GM12878 (cell line): Measurements from ENCODE around the gene OAF. TPM values are rescaled to one million over a fixed set of nuclear protein-coding genes. Genes with fewer than 3 reads are reported as not detected.

Source experiments
- ATAC-seq: fragments of 200-7000 bp; cut with Tn5 transposase; 3 replicates; pipeline ENCODE4 v1.9.1; 2020; ENCODE audit warnings: mild to moderate bottlenecking, moderate library complexity
- BruUV-seq: library from RNA; stranded (reverse); fragments of 400-500 nt; replicated peaks from 2 replicates; lab custom pipeline; 2021; lab: Mats Ljungman, UMichigan
- CTCF ChIA-PET: fragments of 300-600 bp; sonication (Branson Sonifier 250); formaldehyde crosslinking; extraction: SDS; loops from one replicate; lab custom pipeline; 2021; ENCODE audit warnings: inconsistent platforms; lab: Yijun Ruan, JAX
- POLR2A ChIA-PET: fragments of 350-600 bp; formaldehyde crosslinking; extraction: SDS; loops from one replicate; lab custom pipeline; 2021; ENCODE audit warnings: inconsistent platforms; lab: Charles Lee
- RAD21 ChIA-PET: fragments of 300-600 bp; sonication (Branson Sonifier 250); formaldehyde crosslinking; loops from one replicate; lab custom pipeline; 2023; ENCODE audit warnings: antibody characterized with exemption; ENCODE audit not compliant: unreplicated experiment; lab: Charles Lee
- SMC1A ChIA-PET: fragments of 300-600 bp; sonication (Branson Sonifier 250); formaldehyde crosslinking; loops from one replicate; lab custom pipeline; 2023; ENCODE audit not compliant: unreplicated experiment, uncharacterized antibody; lab: Charles Lee
- DNase-seq: peaks from one replicate; pipeline ENCODE4 v3.0.0-alpha.2; 2011; ENCODE audit warnings: low read depth, low spot score
- FAIRE-seq: peaks from 3 replicates; lab custom pipeline; 2011; peaks lifted over from hg19 to GRCh38; lab: Jason Lieb, UNC
- H2AFZ ChIP-seq: 2 replicates; pipeline ENCODE4 v1.6.0; 2011; ENCODE audit warnings: low read depth, low read length, control low read depth; ENCODE audit not compliant: control insufficient read depth
- H3K27ac ChIP-seq: 2 replicates; pipeline ENCODE4 v1.5.1; 2011; ENCODE audit warnings: control low read depth; ENCODE audit not compliant: control insufficient read depth, insufficient read depth
- H3K27me3 ChIP-seq, 2 experiments: replicated peaks in 1 of 2; 2 replicates each; pipeline versions ENCODE4 v1.6.0 to v1.6.1; 2011; ENCODE audit warnings: low read length in 1 of 2; ENCODE audit not compliant: control insufficient read depth in 2 of 2, insufficient read depth in 2 of 2
- H3K36me3 ChIP-seq, 2 experiments: 2 replicates each; pipeline ENCODE4 v1.5.1; 2011; ENCODE audit warnings: low read length in 1 of 2; ENCODE audit not compliant: control insufficient read depth in 2 of 2, insufficient read depth in 2 of 2
- H3K4me1 ChIP-seq: 2 replicates; pipeline ENCODE4 v1.6.1; 2011; ENCODE audit warnings: mild to moderate bottlenecking, low read length, moderate library complexity, mixed read lengths; ENCODE audit not compliant: control insufficient read depth, insufficient read depth
- H3K4me2 ChIP-seq: 2 replicates; pipeline ENCODE4 v1.6.0; 2011; ENCODE audit warnings: control low read depth; ENCODE audit not compliant: control insufficient read depth, insufficient read depth
- H3K4me3 ChIP-seq: fragments of 200-600 bp; sonication (generic); 2 replicates; pipeline ENCODE4 v1.5.1; 2016
- H3K79me2 ChIP-seq: 2 replicates; pipeline ENCODE4 v1.6.0; 2011; ENCODE audit warnings: low read length; ENCODE audit not compliant: control insufficient read depth, insufficient read depth
- H3K9ac ChIP-seq: 2 replicates; pipeline ENCODE4 v1.8.0; 2011; ENCODE audit warnings: low read length, control low read depth, mixed read lengths; ENCODE audit not compliant: control insufficient read depth, insufficient read depth
- H3K9me3 ChIP-seq: replicated peaks from 3 replicates; pipeline ENCODE4 v1.5.1; 2011; ENCODE audit warnings: mild to moderate bottlenecking, low read length; ENCODE audit not compliant: control insufficient read depth, insufficient read depth
- H4K20me1 ChIP-seq: 2 replicates; pipeline ENCODE4 v1.6.0; 2011; ENCODE audit not compliant: control insufficient read depth, insufficient read depth
- CHD1 ChIP-seq: IDR thresholded peaks from 2 replicates; pipeline ENCODE4 v1.6.1; 2012; ENCODE audit warnings: low read depth, low read length, improper control_type of control experiment
- CREB1 ChIP-seq: IDR thresholded peaks from 2 replicates; pipeline ENCODE4 v1.6.1; 2012; ENCODE audit warnings: low read depth, mild to moderate bottlenecking, inconsistent platforms
- ELK1 ChIP-seq: IDR thresholded peaks from 2 replicates; pipeline ENCODE4 v1.6.1; 2012; ENCODE audit warnings: low read depth, low read length, improper control_type of control experiment
- HSF1 ChIP-seq: fragments of 150-350 bp; IDR thresholded peaks from 2 replicates; pipeline ENCODE4 v1.6.1; 2014; ENCODE audit warnings: mild to moderate bottlenecking, low read depth, low read length
- USF1 ChIP-seq: IDR thresholded peaks from 2 replicates; pipeline ENCODE4 v1.6.1; 2011; ENCODE audit warnings: borderline replicate concordance, low read depth, mild to moderate bottlenecking, moderate library complexity, mixed read lengths, low read length; ENCODE audit not compliant: insufficient read depth; ENCODE audit errors: extremely low read length
- WRNIP1 ChIP-seq: IDR thresholded peaks from 2 replicates; pipeline ENCODE4 v1.6.1; 2011; ENCODE audit warnings: low read depth, low read length, improper control_type of control experiment, borderline replicate concordance
- ZNF217 ChIP-seq: fragments of 450-650 bp; IDR thresholded peaks from 2 replicates; pipeline ENCODE4 v1.6.1; 2017; ENCODE audit warnings: antibody characterized with exemption, mild to moderate bottlenecking
- ZNF384 ChIP-seq: IDR thresholded peaks from 2 replicates; pipeline ENCODE4 v1.6.1; 2012; ENCODE audit warnings: low read depth, mild to moderate bottlenecking, low read length, improper control_type of control experiment, borderline replicate concordance
- WGBS: methylation state at CpG from one replicate; pipeline ENCODE4 v1.1.6; 2016; ENCODE audit warnings: low lambda C conversion rate; ENCODE audit not compliant: insufficient replicate concordance, insufficient coverage; ENCODE audit errors: missing lambda C conversion rate; 5-methylcytosine and 5-hydroxymethylcytosine counted together
- in situ Hi-C: fragments of 300-500 bp; cut with MboI; formaldehyde crosslinking; loops from 9 replicates; pipeline ENCODE4 v1.14.3; 2018; ENCODE audit warnings: mixed read lengths
- intact Hi-C: fragments of 100-400 bp; cut with micrococcal nuclease; formaldehyde crosslinking; loops from one replicate; pipeline ENCODE4 v1.14.2; 2022; ENCODE audit not compliant: unreplicated experiment
- polyA plus RNA-seq, 11 experiments: library from polyadenylated mRNA; depleted of rRNA in 4 of 11; unstranded in 6 of 11; stranded (reverse) in 5 of 11; fragments of >200 nt; fragmentation: Nextera tagmentation in 4 of 11; fragmentation: Illumina TruSeq in 1 of 11; extraction: Ambion mirVana in 4 of 11; extraction: Trizol in 1 of 11; gene quantifications; 1 replicate in 1 of 11; 2 replicates in 10 of 11; pipeline versions ENCODE4 v1.2.1 to v1.2.3, GENCODE V29; 2011 to 2016; ENCODE audit warnings: inconsistent platforms in 2 of 11, missing spikeins in 2 of 11, low read depth in 1 of 11
- total RNA-seq, 4 experiments: library from RNA; depleted of rRNA in 3 of 4; stranded (reverse); fragments of >200 nt in 3 of 4; fragmentation: Illumina TruSeq in 1 of 4; extraction: Trizol in 1 of 4; gene quantifications; 2 replicates each; pipeline versions ENCODE4 v1.2.1 to v1.2.3, GENCODE V29; 2013 to 2021

Gene OAF
- total and polyA plus RNA-seq, 10 of the 15 experiments (the other 5 are each of a cell fraction or from before 2014, with no cell fraction given): 0.10 to 4.7 (median 1.1) TPM

GRCh38 chr11:120256779-120257178 lies 45.9 kb downstream of the OAF start:
- in situ Hi-C loops (no loop called here), intact Hi-C loops (no loop called here)
- Histone ChIP-seq H3K4me1 (peaks cover 9% of the 10 kb centered on the region), H3K27ac (no peak overlapping the region), H2AFZ (no peak overlapping the region), H4K20me1 (no peaks in the 10 kb centered on the region), H3K4me2 (no peak overlapping the region), H3K9ac (no peak overlapping the region), H3K9me3 (no peaks in the 10 kb centered on the region), H3K4me3 (no peak overlapping the region), H3K36me3 (no peaks in the 10 kb centered on the region), H3K79me2 (no peaks in the 10 kb centered on the region), H3K27me3 (peaks cover 0 to 7% of the 10 kb centered on the region in 2 experiments; a peak in 3 of 4 replicates)
- ChIA-PET RAD21 (no interaction called here), SMC1A (interaction anchor here (0.6 to 2.6 kb wide), 5 partner anchors 12 to 44 kb away, joined by 3 to 13 read pairs (median 3); no protein-coding TSS in a partner anchor), POLR2A (no interaction called here), CTCF (interaction anchor here (0.8 to 21.3 kb wide), 4 partner anchors 10 to 45 kb away, joined by 3 to 296 read pairs (median 4); no protein-coding TSS in a partner anchor)
- peak; percentile 49; the same call in 1 of the 2 replicates for TF ChIP-seq ZNF217
- TF ChIP-seq ZNF384: no peak
- no peak for TF ChIP-seq CREB1
- no peak for TF ChIP-seq HSF1
- DNase-seq (no peak), ATAC-seq (peak; percentile 61), FAIRE-seq (no peak)
- 45% methylated on average over 2 of the region's 2 CpGs for WGBS
- no TSS peak for BruUV-seq

GRCh38 chr11:120257346-120257745 lies 46.5 kb downstream of the OAF start:
- SMC1A ChIA-PET: interaction anchor here (0.6 to 2.9 kb wide), 7 partner anchors 9 to 43 kb away, joined by 3 to 13 read pairs (median 4); no protein-coding TSS in a partner anchor
- POLR2A ChIA-PET: interaction anchor here (0.7 kb wide), 1 partner anchor 7 kb away, joined by 3 read pairs; no protein-coding TSS in a partner anchor
- no peak for ATAC-seq

More at GRCh38 chr11:120257346-120257745, 46.5 kb downstream of the OAF start:
- DNase-seq: no peak
- no peak overlapping the region for H2AFZ ChIP-seq
- CTCF ChIA-PET: interaction anchor here (0.8 to 21.3 kb wide), 6 partner anchors 9 to 44 kb away, joined by 3 to 296 read pairs (median 4); no protein-coding TSS in a partner anchor
- no TSS peak for BruUV-seq
- peaks cover 0 to 7% of the 10 kb centered on the region in 2 experiments; a peak in 3 of 4 replicates for H3K27me3 ChIP-seq
- TF ChIP-seq WRNIP1 (no peak), ELK1 (no peak), CHD1 (no peak), USF1 (peak; percentile 24), CREB1 (no peak)
- TF ChIP-seq, all 136 proteins: peak for 1
- 23% methylated on average over 9 of the region's 9 CpGs for WGBS
- in situ Hi-C loops (no loop called here), intact Hi-C loops (no loop called here)
- peaks cover 9% of the 10 kb centered on the region for H3K4me1 ChIP-seq
- no peaks in the 10 kb centered on the region for H3K36me3 ChIP-seq
- H3K4me2 ChIP-seq: no peak overlapping the region
- no peaks in the 10 kb centered on the region for H3K79me2 ChIP-seq
- H3K27ac ChIP-seq: no peak overlapping the region
- no peaks in the 10 kb centered on the region for H4K20me1 ChIP-seq
- RAD21 ChIA-PET: interaction anchor here (1.4 kb wide), 1 partner anchor 22 kb away, joined by 5 read pairs; no protein-coding TSS in a partner anchor
- no peak for FAIRE-seq
- no peaks in the 10 kb centered on the region for H3K9me3 ChIP-seq
- no peak overlapping the region for H3K9ac ChIP-seq
- no peak overlapping the region for H3K4me3 ChIP-seq
